A673 (cell line): ENCODE measurements around the gene TK2. TPM values are rescaled to one million over a fixed set of nuclear protein-coding genes. Genes with fewer than 3 reads are reported as not detected.

Source experiments
- BruUV-seq: library from RNA; stranded (reverse); fragments of 400-500 nt; replicated peaks from 2 replicates; lab custom pipeline; 2021; lab: Mats Ljungman, UMichigan
- CTCF ChIA-PET: fragments of 300-600 bp; sonication (Branson Sonifier 250); formaldehyde crosslinking; loops from one replicate; lab custom pipeline; 2022; ENCODE audit warnings: antibody characterized with exemption; lab: Charles Lee
- POLR2A ChIA-PET: fragments of 300-600 bp; sonication (Branson Sonifier 250); formaldehyde crosslinking; loops from one replicate; lab custom pipeline; 2022; ENCODE audit warnings: antibody characterized with exemption; ENCODE audit not compliant: low non-redundant PET; lab: Charles Lee
- DNase-seq: peaks from one replicate; pipeline ENCODE4 v3.0.0-alpha.2; 2015; ENCODE audit warnings: low spot score
- H3K27ac ChIP-seq: fragments of 200-600 bp; sonication (generic); 2 replicates; pipeline ENCODE4 v1.5.1; 2016; ENCODE audit warnings: mixed run types, low read depth, mild to moderate bottlenecking, mixed read lengths, antibody characterized with exemption, low read length; ENCODE audit not compliant: poor library complexity, severe bottlenecking
- H3K27me3 ChIP-seq: fragments of 200-600 bp; sonication (generic); replicated peaks from 2 replicates; pipeline ENCODE4 v1.6.1; 2017; ENCODE audit warnings: mixed run types, low read depth, mild to moderate bottlenecking, mixed read lengths, antibody characterized with exemption, low read length; ENCODE audit not compliant: insufficient read depth, poor library complexity
- H3K36me3 ChIP-seq: fragments of 200-600 bp; sonication (generic); 2 replicates; pipeline ENCODE4 v1.6.1; 2016; ENCODE audit warnings: mixed run types, mild to moderate bottlenecking, mixed read lengths, antibody characterized with exemption, low read length; ENCODE audit not compliant: insufficient read depth, poor library complexity, severe bottlenecking
- H3K4me1 ChIP-seq: fragments of 200-600 bp; sonication (generic); 2 replicates; pipeline ENCODE4 v1.6.1; 2017; ENCODE audit warnings: mixed run types, mild to moderate bottlenecking, mixed read lengths, antibody characterized with exemption, low read length; ENCODE audit not compliant: insufficient read depth, poor library complexity, severe bottlenecking
- H3K4me3 ChIP-seq: fragments of 200-600 bp; sonication (generic); 2 replicates; pipeline ENCODE4 v1.5.1; 2016; ENCODE audit warnings: low read depth, mixed run types, mild to moderate bottlenecking, mixed read lengths, low read length; ENCODE audit not compliant: poor library complexity, severe bottlenecking
- H3K9me3 ChIP-seq: fragments of 200-600 bp; sonication (generic); 2 replicates; pipeline ENCODE4 v1.6.1; 2016; ENCODE audit warnings: mixed run types, low read depth, mild to moderate bottlenecking, mixed read lengths, antibody characterized with exemption, low read length; ENCODE audit not compliant: poor library complexity, severe bottlenecking
- EZH2 ChIP-seq: fragments of 200-600 bp; sonication (generic); IDR thresholded peaks from 2 replicates; pipeline ENCODE4 v1.6.1; 2017; ENCODE audit warnings: borderline replicate concordance, low read depth, mild to moderate bottlenecking, mixed read lengths, antibody characterized with exemption, low read length; ENCODE audit not compliant: poor library complexity, severe bottlenecking
- intact Hi-C: fragments of 100-400 bp; cut with micrococcal nuclease; formaldehyde crosslinking; loops from one replicate; pipeline ENCODE4 v1.10.0; 2022; ENCODE audit not compliant: unreplicated experiment
- total RNA-seq: library from RNA; stranded (reverse); gene quantifications from 2 replicates; pipeline ENCODE4 v1.2.3, GENCODE V29; 2021
- TF ChIP-seq, protein P1 (sequence below): fragments of 300-800, 200-600 bp; sonication (generic); conservative IDR thresholded peaks from 2 replicates; pipeline ENCODE4 v1.5.1; 2017; ENCODE audit warnings: low read depth, mild to moderate bottlenecking, antibody characterized with exemption, low read length, moderate library complexity, mixed read lengths

The TK2 gene
- total RNA-seq, 1 experiment from 2014 or later = 8.2 TPM

GRCh38 chr16:66541388-66542355 is 8.2 kb downstream of the TK2 start:
- H3K9me3 ChIP-seq = no peaks in the 10 kb centered on the region
- DNase-seq = no peak
- CTCF ChIA-PET = no interaction called here
- POLR2A ChIA-PET = interaction anchor here (0.7 kb wide), 1 partner anchor 127 kb away, joined by 4 read pairs; no protein-coding TSS in a partner anchor
- no peak for TF ChIP-seq EZH2
- TF ChIP-seq, protein P1, sequence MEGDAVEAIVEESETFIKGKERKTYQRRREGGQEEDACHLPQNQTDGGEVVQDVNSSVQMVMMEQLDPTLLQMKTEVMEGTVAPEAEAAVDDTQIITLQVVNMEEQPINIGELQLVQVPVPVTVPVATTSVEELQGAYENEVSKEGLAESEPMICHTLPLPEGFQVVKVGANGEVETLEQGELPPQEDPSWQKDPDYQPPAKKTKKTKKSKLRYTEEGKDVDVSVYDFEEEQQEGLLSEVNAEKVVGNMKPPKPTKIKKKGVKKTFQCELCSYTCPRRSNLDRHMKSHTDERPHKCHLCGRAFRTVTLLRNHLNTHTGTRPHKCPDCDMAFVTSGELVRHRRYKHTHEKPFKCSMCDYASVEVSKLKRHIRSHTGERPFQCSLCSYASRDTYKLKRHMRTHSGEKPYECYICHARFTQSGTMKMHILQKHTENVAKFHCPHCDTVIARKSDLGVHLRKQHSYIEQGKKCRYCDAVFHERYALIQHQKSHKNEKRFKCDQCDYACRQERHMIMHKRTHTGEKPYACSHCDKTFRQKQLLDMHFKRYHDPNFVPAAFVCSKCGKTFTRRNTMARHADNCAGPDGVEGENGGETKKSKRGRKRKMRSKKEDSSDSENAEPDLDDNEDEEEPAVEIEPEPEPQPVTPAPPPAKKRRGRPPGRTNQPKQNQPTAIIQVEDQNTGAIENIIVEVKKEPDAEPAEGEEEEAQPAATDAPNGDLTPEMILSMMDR = no peak
- H3K4me1 ChIP-seq = no peaks in the 10 kb centered on the region
- H3K4me3 ChIP-seq = no peak overlapping the region
- no TSS peak for BruUV-seq
- intact Hi-C loops = no loop called here
- H3K27me3 ChIP-seq = no peaks in the 10 kb centered on the region
- no peaks in the 10 kb centered on the region for H3K36me3 ChIP-seq
- H3K27ac ChIP-seq = no peak overlapping the region

- Histone ChIP-seq H3K27ac (no peak overlapping the region), H3K4me1 (no peaks in the 10 kb centered on the region), H3K36me3 (no peaks in the 10 kb centered on the region), H3K9me3 (no peaks in the 10 kb centered on the region), H3K27me3 (no peaks in the 10 kb centered on the region), H3K4me3 (no peak overlapping the region)
- DNase-seq = no peak
- BruUV-seq = no TSS peak
- CTCF ChIA-PET = no interaction called here
- POLR2A ChIA-PET = no interaction called here
- no peak for TF ChIP-seq EZH2
- TF ChIP-seq, protein P1 = no peak
- intact Hi-C loops = no loop called here
These were observed 10.1 kb downstream of the TK2 start for GRCh38 chr16:66539623-66540469.

DNA sequence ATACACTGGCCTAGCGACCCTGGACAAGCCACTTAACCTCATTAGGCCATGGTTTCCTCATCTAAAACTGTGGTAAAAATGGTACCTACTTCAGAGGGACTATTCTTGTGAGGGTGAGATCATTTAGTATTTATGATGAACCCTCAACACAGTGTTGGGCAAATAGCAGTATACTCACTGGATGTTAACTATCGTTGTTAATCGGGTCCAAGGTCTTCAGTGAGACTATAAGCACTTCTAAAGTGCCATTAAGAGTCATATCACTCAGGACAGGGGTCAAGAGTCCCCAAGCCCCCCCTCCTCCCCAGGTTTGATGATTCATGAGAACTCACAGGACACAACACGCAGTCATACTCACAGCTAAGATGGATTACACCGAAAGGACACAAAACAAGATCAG is 11.0 kb downstream of the TK2 start:
- no peak for DNase-seq
- TF ChIP-seq, protein P1 = no peak
- TF ChIP-seq EZH2 = no peak
- no peaks in the 10 kb centered on the region for H3K36me3 ChIP-seq
- H3K4me1 ChIP-seq = no peaks in the 10 kb centered on the region
- H3K27me3 ChIP-seq = no peaks in the 10 kb centered on the region
- intact Hi-C loops = no loop called here
- ChIA-PET CTCF (no interaction called here), POLR2A (no interaction called here)
- H3K27ac ChIP-seq = no peak overlapping the region
- H3K4me3 ChIP-seq = no peak overlapping the region
- no peaks in the 10 kb centered on the region for H3K9me3 ChIP-seq
- no TSS peak for BruUV-seq
